Trophoblast cell (in vitro differentiated cells and primary cell): ENCODE data around the gene NTPCR.

Experiments used
- DNase-seq, 2 donors: peaks; one replicate each; pipeline ENCODE4 v3.0.0-alpha.2; 2016
- H2AFZ ChIP-seq: 2 replicates; pipeline ENCODE4 v1.6.1; 2013; ENCODE audit warnings: low read length, moderate library complexity, mild to moderate bottlenecking; ENCODE audit not compliant: insufficient read depth, poor library complexity
- H2AK5ac ChIP-seq: 2 replicates; pipeline ENCODE4 v1.6.1; 2013; ENCODE audit warnings: mild to moderate bottlenecking, low read length
- H2BK120ac ChIP-seq: 2 replicates; pipeline ENCODE4 v1.6.1; 2013; ENCODE audit warnings: low read length, mild to moderate bottlenecking, moderate library complexity; ENCODE audit not compliant: insufficient read depth, poor library complexity
- H2BK12ac ChIP-seq: 2 replicates; pipeline ENCODE4 v1.6.1; 2013; ENCODE audit warnings: mild to moderate bottlenecking, low read length, moderate library complexity
- H2BK5ac ChIP-seq: 2 replicates; pipeline ENCODE4 v1.6.1; 2013; ENCODE audit warnings: low read length, low read depth, moderate library complexity, mild to moderate bottlenecking; ENCODE audit not compliant: poor library complexity
- H3K14ac ChIP-seq: 2 replicates; pipeline ENCODE4 v1.6.1; 2013; ENCODE audit warnings: mild to moderate bottlenecking, low read length
- H3K18ac ChIP-seq: 2 replicates; pipeline ENCODE4 v1.6.1; 2013; ENCODE audit warnings: mild to moderate bottlenecking, low read length
- H3K23ac ChIP-seq: 2 replicates; pipeline ENCODE4 v1.6.1; 2013; ENCODE audit warnings: low read length
- H3K27ac ChIP-seq: 2 replicates; pipeline ENCODE4 v1.5.1; 2013; ENCODE audit warnings: low read depth, mild to moderate bottlenecking, inconsistent platforms, low read length, moderate library complexity
- H3K27me3 ChIP-seq: 2 replicates; pipeline ENCODE4 v1.6.1; 2013; ENCODE audit warnings: inconsistent platforms, mild to moderate bottlenecking, low read length, moderate library complexity; ENCODE audit not compliant: insufficient read depth
- H3K36me3 ChIP-seq, 2 experiments: 1 replicate in 1 of 2; 2 replicates in 1 of 2; pipeline ENCODE4 v1.6.1; 2013; ENCODE audit warnings: low read length in 2 of 2, mild to moderate bottlenecking in 2 of 2, moderate library complexity in 1 of 2; ENCODE audit not compliant: insufficient read depth in 2 of 2, control insufficient read depth in 1 of 2
- H3K4ac ChIP-seq: 2 replicates; pipeline ENCODE4 v1.6.1; 2013; ENCODE audit warnings: low read depth, mild to moderate bottlenecking, low read length, moderate library complexity
- H3K4me1 ChIP-seq, 2 experiments: 1 replicate in 1 of 2; 2 replicates in 1 of 2; pipeline ENCODE4 v1.6.1; 2013; ENCODE audit warnings: low read length in 2 of 2, mild to moderate bottlenecking in 2 of 2, moderate library complexity in 1 of 2; ENCODE audit not compliant: insufficient read depth in 2 of 2, control insufficient read depth in 1 of 2
- H3K4me2 ChIP-seq: 2 replicates; pipeline ENCODE4 v1.6.1; 2013; ENCODE audit warnings: inconsistent platforms, mild to moderate bottlenecking, low read length, moderate library complexity
- H3K4me3 ChIP-seq: 2 replicates; pipeline ENCODE4 v1.5.1; 2013; ENCODE audit warnings: mild to moderate bottlenecking, low read depth, low read length, inconsistent platforms
- H3K79me1 ChIP-seq: one replicate; pipeline ENCODE4 v1.6.1; 2013; ENCODE audit warnings: low read length
- H3K79me2 ChIP-seq: 2 replicates; pipeline ENCODE4 v1.6.1; 2013; ENCODE audit warnings: low read length, mild to moderate bottlenecking; ENCODE audit not compliant: control insufficient read depth, insufficient read depth, poor library complexity
- H3K9ac ChIP-seq: 2 replicates; pipeline ENCODE4 v1.6.1; 2013; ENCODE audit warnings: mild to moderate bottlenecking, low read length
- H3K9me3 ChIP-seq: 2 replicates; pipeline ENCODE4 v1.6.1; 2013; ENCODE audit warnings: low read depth, mild to moderate bottlenecking, control low read depth, inconsistent platforms, low read length; ENCODE audit not compliant: insufficient read depth
- H4K12ac ChIP-seq: 2 replicates; pipeline ENCODE4 v1.6.1; 2013; ENCODE audit warnings: low read depth, mild to moderate bottlenecking, low read length, moderate library complexity
- H4K8ac ChIP-seq: 2 replicates; pipeline ENCODE4 v1.6.1; 2013; ENCODE audit warnings: low read depth, mild to moderate bottlenecking, low read length, moderate library complexity
- H4K91ac ChIP-seq: one replicate; pipeline ENCODE4 v1.6.1; 2013; ENCODE audit warnings: low read depth, mild to moderate bottlenecking, low read length, moderate library complexity
- WGBS: extraction: QIAGEN DNeasy Blood & Tissue Kit; methylation state at CpG from one replicate; pipeline ENCODE4 v1.1.7; 2013; ENCODE audit warnings: missing lambda C conversion rate; ENCODE audit not compliant: insufficient read length, insufficient coverage; ENCODE audit errors: extremely low coverage; 5-methylcytosine and 5-hydroxymethylcytosine counted together

The NTPCR gene

DNA sequence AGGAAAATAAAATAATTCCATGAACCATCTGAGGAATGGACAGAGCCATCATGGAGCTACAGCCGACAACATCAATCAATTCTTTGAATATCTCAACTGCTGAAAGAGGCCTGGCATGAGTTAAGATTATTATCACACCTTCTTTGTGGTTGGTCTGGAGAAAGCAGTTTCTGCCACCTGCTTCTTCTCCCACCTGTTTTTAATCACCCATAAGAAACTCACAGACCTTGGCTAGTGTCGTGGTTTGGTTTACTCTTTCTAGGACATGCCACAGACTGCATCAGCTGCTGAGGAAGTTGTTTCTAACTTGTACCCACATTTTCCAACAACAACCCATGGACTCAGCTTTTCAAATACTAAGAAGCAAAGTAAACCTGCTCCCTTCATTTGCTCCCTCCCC is 65.6 kb downstream of the NTPCR start:
- Histone ChIP-seq H3K79me1 (no peaks in the 10 kb centered on the region), H2AK5ac (no peak overlapping the region), H3K4me2 (no peak overlapping the region), H2BK5ac (no peak overlapping the region), H3K4me3 (no peak overlapping the region), H3K27me3 (no peaks in the 10 kb centered on the region), H3K27ac (no peak overlapping the region), H3K23ac (no peak overlapping the region), H4K12ac (no peak overlapping the region), H2BK120ac (no peak overlapping the region), H3K36me3 (no peaks in the 10 kb centered on the region), H4K91ac (no peak overlapping the region), H3K4ac (no peak overlapping the region), H3K9ac (no peak overlapping the region), H3K4me1 (no peaks in the 10 kb centered on the region), H3K9me3 (no peaks in the 10 kb centered on the region), H4K8ac (no peak overlapping the region), H2AFZ (no peak overlapping the region), H3K79me2 (no peaks in the 10 kb centered on the region), H3K18ac (no peak overlapping the region), H3K14ac (no peak overlapping the region), H2BK12ac (no peak overlapping the region)
- no CpG with 5 or more reads among the region's 2 CpGs for WGBS
- DNase-seq: peak in 1 of 2 donors; percentile 4

DNA sequence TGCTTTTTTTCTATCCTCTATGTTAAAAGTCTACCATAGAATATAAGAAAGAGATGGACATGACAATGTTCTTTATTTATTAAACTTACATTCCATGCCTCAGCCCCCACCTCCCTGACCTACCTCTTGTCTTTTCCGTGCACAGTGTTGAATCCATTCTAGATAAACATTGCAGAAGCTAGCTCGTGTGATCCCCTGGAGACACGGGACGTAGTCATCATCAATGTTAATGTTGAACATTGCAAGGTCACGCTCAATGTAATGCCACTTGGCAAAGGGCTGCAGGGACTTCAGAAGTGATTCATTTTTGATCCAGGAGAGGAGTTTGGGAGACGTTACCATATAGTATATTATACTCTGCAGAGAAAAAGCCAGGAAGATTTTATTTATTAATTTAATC is 66.4 kb downstream of the NTPCR start:
- Histone ChIP-seq H3K4me3 (no peak overlapping the region), H3K27me3 (no peaks in the 10 kb centered on the region), H3K23ac (no peak overlapping the region), H3K4ac (no peak overlapping the region), H3K4me1 (no peaks in the 10 kb centered on the region), H3K27ac (no peak overlapping the region), H2BK5ac (no peak overlapping the region), H3K36me3 (no peaks in the 10 kb centered on the region), H2AFZ (no peak overlapping the region), H2BK12ac (no peak overlapping the region), H3K9ac (no peak overlapping the region), H4K91ac (no peak overlapping the region), H3K18ac (no peak overlapping the region), H3K79me2 (no peaks in the 10 kb centered on the region), H3K4me2 (no peak overlapping the region), H4K12ac (no peak overlapping the region), H3K14ac (no peak overlapping the region), H3K9me3 (no peaks in the 10 kb centered on the region), H4K8ac (no peak overlapping the region), H2AK5ac (no peak overlapping the region), H2BK120ac (no peak overlapping the region), H3K79me1 (no peaks in the 10 kb centered on the region)
- no peak for DNase-seq
- WGBS: no CpG with 5 or more reads among the region's 6 CpGs

DNA sequence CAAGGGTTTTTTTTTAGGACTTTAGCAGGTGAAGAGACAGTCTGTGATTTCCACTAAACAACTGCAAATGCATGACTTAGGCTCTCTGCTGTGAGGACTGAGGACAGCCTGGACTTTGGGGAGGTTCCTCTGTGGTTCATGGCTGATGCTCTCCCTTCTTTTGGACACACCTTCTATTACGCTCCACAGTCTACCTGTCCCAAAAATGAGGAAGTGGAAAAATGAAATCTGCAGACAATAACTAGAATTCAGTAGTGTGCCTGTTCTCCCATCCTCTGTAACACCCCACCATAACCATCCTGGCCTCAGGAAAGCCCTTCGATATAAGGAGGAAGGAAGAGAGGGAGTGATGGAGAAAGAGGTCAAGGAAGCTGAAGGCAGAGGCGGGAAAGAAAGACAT is 68.7 kb downstream of the NTPCR start:
- Histone ChIP-seq H3K4me3 (no peak overlapping the region), H3K4me1 (no peaks in the 10 kb centered on the region), H2AFZ (no peak overlapping the region), H3K27ac (no peak overlapping the region), H3K14ac (no peak overlapping the region), H4K12ac (no peak overlapping the region), H4K91ac (no peak overlapping the region), H3K79me2 (no peaks in the 10 kb centered on the region), H2BK120ac (no peak overlapping the region), H3K23ac (no peak overlapping the region), H3K27me3 (no peaks in the 10 kb centered on the region), H3K9ac (no peak overlapping the region), H2AK5ac (no peak overlapping the region), H3K79me1 (peaks cover 2% of the 10 kb centered on the region), H3K36me3 (no peaks in the 10 kb centered on the region), H3K4me2 (no peak overlapping the region), H2BK5ac (no peak overlapping the region), H2BK12ac (no peak overlapping the region), H3K9me3 (no peaks in the 10 kb centered on the region), H4K8ac (no peak overlapping the region), H3K4ac (no peak overlapping the region), H3K18ac (no peak overlapping the region)
- WGBS: no CpG with 5 or more reads among the region's 3 CpGs
- no peak for DNase-seq

DNA sequence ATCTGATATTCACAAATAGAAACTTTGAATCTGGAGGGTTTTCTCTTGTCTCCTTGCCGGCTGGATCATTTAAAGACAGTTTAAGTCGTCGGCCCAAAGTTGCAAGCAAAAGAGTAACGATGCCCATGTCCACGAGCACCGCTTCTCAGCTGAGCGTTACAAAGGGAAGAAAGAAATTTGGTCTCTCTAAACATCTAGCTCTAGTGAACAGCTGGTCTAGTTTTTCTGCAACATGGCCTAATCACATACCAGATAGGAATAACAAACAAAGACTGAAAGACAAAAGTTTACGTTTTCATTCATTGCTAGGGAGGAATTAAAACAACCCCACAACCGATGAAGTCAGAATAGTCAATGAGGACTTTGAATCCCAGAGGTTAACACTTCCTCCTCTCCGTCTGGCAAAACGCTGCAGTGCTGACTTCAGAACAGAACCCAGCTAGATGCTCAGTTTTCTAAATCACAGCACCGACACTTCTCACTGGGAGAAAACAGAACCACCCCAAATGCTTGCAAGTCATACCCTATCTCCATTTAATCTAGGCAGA is 69.4 kb downstream of the NTPCR start:
- Histone ChIP-seq H3K4me2 (no peak overlapping the region), H3K79me2 (no peaks in the 10 kb centered on the region), H4K8ac (no peak overlapping the region), H3K9ac (no peak overlapping the region), H2AK5ac (no peak overlapping the region), H3K18ac (no peak overlapping the region), H3K4me1 (no peaks in the 10 kb centered on the region), H3K36me3 (no peaks in the 10 kb centered on the region), H2AFZ (no peak overlapping the region), H3K27ac (no peak overlapping the region), H3K4ac (no peak overlapping the region), H2BK5ac (no peak overlapping the region), H2BK12ac (no peak overlapping the region), H4K12ac (no peak overlapping the region), H4K91ac (no peak overlapping the region), H3K23ac (no peak overlapping the region), H3K14ac (no peak overlapping the region), H2BK120ac (no peak overlapping the region), H3K9me3 (no peaks in the 10 kb centered on the region), H3K4me3 (no peak overlapping the region), H3K79me1 (peaks cover 2% of the 10 kb centered on the region), H3K27me3 (no peaks in the 10 kb centered on the region)
- DNase-seq: no peak
- WGBS: no CpG with 5 or more reads among the region's 12 CpGs
